Panc1 (cell line): ENCODE measurements around the gene PHTF2. TPM values are rescaled to one million over a fixed set of nuclear protein-coding genes. Genes with fewer than 3 reads are reported as not detected.

Experiments
- ATAC-seq: fragments of 200-7000 bp; cut with Tn5 transposase; 2 replicates; pipeline ENCODE4 v1.9.1; 2020; ENCODE audit warnings: mild to moderate bottlenecking, moderate library complexity
- BruUV-seq: library from RNA; stranded (reverse); fragments of 400-500 nt; replicated peaks from 2 replicates; lab custom pipeline; 2021; lab: Mats Ljungman, UMichigan
- CTCF ChIA-PET: fragments of 300-600 bp; sonication (Branson Sonifier 250); formaldehyde crosslinking; loops from one replicate; lab custom pipeline; 2022; ENCODE audit warnings: antibody characterized with exemption; lab: Charles Lee
- POLR2A ChIA-PET: fragments of 300-600 bp; sonication (Branson Sonifier 250); formaldehyde crosslinking; loops from one replicate; lab custom pipeline; 2022; ENCODE audit warnings: antibody characterized with exemption; lab: Charles Lee
- DNase-seq: peaks from one replicate; pipeline ENCODE4 v3.0.0-alpha.2; 2010; ENCODE audit warnings: low read depth, low spot score
- H3K27ac ChIP-seq: 2 replicates; pipeline ENCODE4 v1.5.1; 2011; ENCODE audit warnings: mild to moderate bottlenecking, low read length, inconsistent platforms
- H3K27me3 ChIP-seq: fragments of 200-500 bp; sonication (Bioruptor generic); 2 replicates; pipeline ENCODE4 v1.6.0; 2014; ENCODE audit warnings: low read length, inconsistent platforms; ENCODE audit not compliant: control insufficient read depth, insufficient read depth
- H3K36me3 ChIP-seq: fragments of 200-500 bp; sonication (Bioruptor generic); 2 replicates; pipeline ENCODE4 v1.5.1; 2014; ENCODE audit warnings: inconsistent platforms, mild to moderate bottlenecking, low read length, moderate library complexity; ENCODE audit not compliant: control insufficient read depth, insufficient read depth
- H3K4me1 ChIP-seq: 2 replicates; pipeline ENCODE4 v1.5.1; 2011; ENCODE audit warnings: inconsistent platforms, mild to moderate bottlenecking, low read length, moderate library complexity; ENCODE audit not compliant: control insufficient read depth, insufficient read depth
- H3K4me3 ChIP-seq, 2 experiments: 2 replicates each; pipeline ENCODE4 v1.5.1; 2011 to 2012; ENCODE audit warnings: low read depth in 2 of 2, low read length in 2 of 2, mild to moderate bottlenecking in 2 of 2, inconsistent platforms in 1 of 2, moderate library complexity in 1 of 2
- H3K9me3 ChIP-seq: fragments of 200-500 bp; sonication (Bioruptor generic); 2 replicates; pipeline ENCODE4 v1.5.1; 2014; ENCODE audit warnings: low read depth, mild to moderate bottlenecking, inconsistent platforms, low read length, moderate library complexity; ENCODE audit not compliant: control insufficient read depth, insufficient read depth
- POLR2AphosphoS5 ChIP-seq: IDR thresholded peaks from 2 replicates; pipeline ENCODE4 v1.6.1; 2012; ENCODE audit warnings: mild to moderate bottlenecking, low read depth, low read length, moderate library complexity
- SIN3A ChIP-seq: IDR thresholded peaks from 2 replicates; pipeline ENCODE4 v1.6.1; 2012; ENCODE audit warnings: low read depth, mild to moderate bottlenecking, low read length, moderate library complexity, borderline replicate concordance; ENCODE audit not compliant: insufficient read depth
- TCF7L2 ChIP-seq: IDR thresholded peaks from 2 replicates; pipeline ENCODE4 v1.6.1; 2011; ENCODE audit warnings: mild to moderate bottlenecking, low read depth, low read length, inconsistent platforms
- in situ Hi-C: cut with HindIII; loops from 2 replicates; pipeline ENCODE4 v1.10.0; 2016; ENCODE audit warnings: low sequenced_read_pairs, low pct_unique_long_range_greater_than_20kb
- intact Hi-C: fragments of 100-400 bp; cut with micrococcal nuclease; formaldehyde crosslinking; loops from one replicate; pipeline ENCODE4 v1.10.0; 2022; ENCODE audit not compliant: unreplicated experiment
- total RNA-seq: library from RNA; stranded (reverse); gene quantifications from one replicate; pipeline ENCODE4 v1.2.1, GENCODE V29; 2021; ENCODE audit not compliant: unreplicated experiment
- TF ChIP-seq, protein P1 (sequence below): fragments of 450-650 bp; IDR thresholded peaks from 2 replicates; pipeline ENCODE4 v1.5.1; 2017; ENCODE audit warnings: mild to moderate bottlenecking
- TF ChIP-seq, protein P2 (sequence below), 2 experiments: IDR thresholded peaks; 2 replicates each; pipeline ENCODE4 v1.6.1; 2011 to 2012; ENCODE audit warnings: low read depth in 2 of 2, control low read depth in 1 of 2, low read length in 1 of 2, mild to moderate bottlenecking in 1 of 2, moderate library complexity in 1 of 2; ENCODE audit not compliant: insufficient read depth in 1 of 2

PHTF2 gene
- total RNA-seq, 1 experiment from 2014 or later: 61.5 TPM

DNA sequence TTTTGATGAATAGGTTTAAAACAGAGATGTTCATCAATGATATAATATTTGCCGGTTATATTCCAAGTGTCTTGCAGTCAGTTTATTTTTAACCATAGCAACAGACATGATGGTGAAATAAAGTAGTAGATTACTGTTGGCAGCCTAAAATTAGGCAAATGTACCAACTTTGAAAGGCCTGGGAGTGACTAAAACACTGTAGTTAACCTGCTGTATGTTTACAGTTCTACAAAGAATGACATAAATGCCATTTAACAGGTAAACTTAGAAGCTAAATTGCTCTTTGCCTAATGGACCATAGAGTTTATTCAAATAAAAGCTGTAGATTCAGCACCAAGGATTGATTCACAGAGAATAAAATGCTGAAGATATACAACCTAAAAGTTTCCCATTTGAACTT lies 64.1 kb downstream of the PHTF2 start:
- CTCF ChIA-PET: no interaction called here
- DNase-seq (no peak), ATAC-seq (no peak)
- TF ChIP-seq TCF7L2 (no peak), POLR2AphosphoS5 (no peak), SIN3A (no peak)
- TF ChIP-seq, protein P1, sequence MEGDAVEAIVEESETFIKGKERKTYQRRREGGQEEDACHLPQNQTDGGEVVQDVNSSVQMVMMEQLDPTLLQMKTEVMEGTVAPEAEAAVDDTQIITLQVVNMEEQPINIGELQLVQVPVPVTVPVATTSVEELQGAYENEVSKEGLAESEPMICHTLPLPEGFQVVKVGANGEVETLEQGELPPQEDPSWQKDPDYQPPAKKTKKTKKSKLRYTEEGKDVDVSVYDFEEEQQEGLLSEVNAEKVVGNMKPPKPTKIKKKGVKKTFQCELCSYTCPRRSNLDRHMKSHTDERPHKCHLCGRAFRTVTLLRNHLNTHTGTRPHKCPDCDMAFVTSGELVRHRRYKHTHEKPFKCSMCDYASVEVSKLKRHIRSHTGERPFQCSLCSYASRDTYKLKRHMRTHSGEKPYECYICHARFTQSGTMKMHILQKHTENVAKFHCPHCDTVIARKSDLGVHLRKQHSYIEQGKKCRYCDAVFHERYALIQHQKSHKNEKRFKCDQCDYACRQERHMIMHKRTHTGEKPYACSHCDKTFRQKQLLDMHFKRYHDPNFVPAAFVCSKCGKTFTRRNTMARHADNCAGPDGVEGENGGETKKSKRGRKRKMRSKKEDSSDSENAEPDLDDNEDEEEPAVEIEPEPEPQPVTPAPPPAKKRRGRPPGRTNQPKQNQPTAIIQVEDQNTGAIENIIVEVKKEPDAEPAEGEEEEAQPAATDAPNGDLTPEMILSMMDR: no peak
- TF ChIP-seq, protein P2, sequence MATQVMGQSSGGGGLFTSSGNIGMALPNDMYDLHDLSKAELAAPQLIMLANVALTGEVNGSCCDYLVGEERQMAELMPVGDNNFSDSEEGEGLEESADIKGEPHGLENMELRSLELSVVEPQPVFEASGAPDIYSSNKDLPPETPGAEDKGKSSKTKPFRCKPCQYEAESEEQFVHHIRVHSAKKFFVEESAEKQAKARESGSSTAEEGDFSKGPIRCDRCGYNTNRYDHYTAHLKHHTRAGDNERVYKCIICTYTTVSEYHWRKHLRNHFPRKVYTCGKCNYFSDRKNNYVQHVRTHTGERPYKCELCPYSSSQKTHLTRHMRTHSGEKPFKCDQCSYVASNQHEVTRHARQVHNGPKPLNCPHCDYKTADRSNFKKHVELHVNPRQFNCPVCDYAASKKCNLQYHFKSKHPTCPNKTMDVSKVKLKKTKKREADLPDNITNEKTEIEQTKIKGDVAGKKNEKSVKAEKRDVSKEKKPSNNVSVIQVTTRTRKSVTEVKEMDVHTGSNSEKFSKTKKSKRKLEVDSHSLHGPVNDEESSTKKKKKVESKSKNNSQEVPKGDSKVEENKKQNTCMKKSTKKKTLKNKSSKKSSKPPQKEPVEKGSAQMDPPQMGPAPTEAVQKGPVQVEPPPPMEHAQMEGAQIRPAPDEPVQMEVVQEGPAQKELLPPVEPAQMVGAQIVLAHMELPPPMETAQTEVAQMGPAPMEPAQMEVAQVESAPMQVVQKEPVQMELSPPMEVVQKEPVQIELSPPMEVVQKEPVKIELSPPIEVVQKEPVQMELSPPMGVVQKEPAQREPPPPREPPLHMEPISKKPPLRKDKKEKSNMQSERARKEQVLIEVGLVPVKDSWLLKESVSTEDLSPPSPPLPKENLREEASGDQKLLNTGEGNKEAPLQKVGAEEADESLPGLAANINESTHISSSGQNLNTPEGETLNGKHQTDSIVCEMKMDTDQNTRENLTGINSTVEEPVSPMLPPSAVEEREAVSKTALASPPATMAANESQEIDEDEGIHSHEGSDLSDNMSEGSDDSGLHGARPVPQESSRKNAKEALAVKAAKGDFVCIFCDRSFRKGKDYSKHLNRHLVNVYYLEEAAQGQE (IDR thresholded peaks at IDR 0.05; ENCODE audit: insufficient read depth in 1 of 2, low read depth in 2 of 2, low read length in 1 of 2): no peak
- no TSS peak for BruUV-seq
- no peaks in the 10 kb centered on the region for H3K36me3 ChIP-seq
- no peaks in the 10 kb centered on the region for H3K27me3 ChIP-seq
- in situ Hi-C loops (no loop called here), intact Hi-C loops (no loop called here)
- H3K27ac ChIP-seq: no peak overlapping the region
- POLR2A ChIA-PET: interaction anchor here (0.5 kb wide), 1 partner anchor 57 kb away, joined by 3 read pairs; no protein-coding TSS in a partner anchor
- no peaks in the 10 kb centered on the region for H3K9me3 ChIP-seq
- H3K4me3 ChIP-seq: no peak overlapping the region
- peaks cover 11% of the 10 kb centered on the region; the same call in 1 of the 2 replicates for H3K4me1 ChIP-seq

DNA sequence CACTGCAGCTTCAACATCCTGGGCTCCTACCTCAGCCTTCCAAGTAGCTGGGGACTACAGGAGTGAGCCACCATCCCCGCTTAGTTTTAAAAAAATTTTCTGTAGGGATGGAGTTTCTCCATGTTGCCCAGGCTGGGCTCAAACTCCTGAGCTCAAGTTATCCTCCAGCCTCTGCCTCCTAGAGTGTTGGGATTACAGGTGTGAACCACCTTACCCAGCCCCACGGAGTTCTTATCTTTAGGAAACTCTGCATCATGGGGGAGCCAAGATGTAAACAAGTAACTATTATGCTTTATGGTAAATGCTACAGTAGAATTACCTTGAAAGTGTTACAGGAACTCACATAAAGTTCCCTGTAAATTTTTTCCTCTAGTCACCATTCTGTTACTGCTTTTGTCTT lies 65.3 kb downstream of the PHTF2 start:
- no peak overlapping the region for H3K4me3 ChIP-seq
- no peaks in the 10 kb centered on the region for H3K9me3 ChIP-seq
- no TSS peak for BruUV-seq
- ChIA-PET CTCF (no interaction called here), POLR2A (no interaction called here)
- H3K27me3 ChIP-seq: no peaks in the 10 kb centered on the region
- in situ Hi-C loops: no loop called here
- ATAC-seq: no peak
- DNase-seq: no peak
- no peaks in the 10 kb centered on the region for H3K36me3 ChIP-seq
- peaks cover 14% of the 10 kb centered on the region; the same call in 1 of the 2 replicates for H3K4me1 ChIP-seq
- no peak overlapping the region for H3K27ac ChIP-seq
- TF ChIP-seq POLR2AphosphoS5 (no peak), SIN3A (no peak), TCF7L2 (no peak)
- TF ChIP-seq, protein P1: no peak
- TF ChIP-seq, protein P2 (IDR thresholded peaks at IDR 0.05; ENCODE audit: insufficient read depth in 1 of 2, low read depth in 2 of 2, low read length in 1 of 2): no peak
- intact Hi-C loops: no loop called here
